Measurements from ENCODE around the gene CELA2B.

Gene CELA2B

DNA sequence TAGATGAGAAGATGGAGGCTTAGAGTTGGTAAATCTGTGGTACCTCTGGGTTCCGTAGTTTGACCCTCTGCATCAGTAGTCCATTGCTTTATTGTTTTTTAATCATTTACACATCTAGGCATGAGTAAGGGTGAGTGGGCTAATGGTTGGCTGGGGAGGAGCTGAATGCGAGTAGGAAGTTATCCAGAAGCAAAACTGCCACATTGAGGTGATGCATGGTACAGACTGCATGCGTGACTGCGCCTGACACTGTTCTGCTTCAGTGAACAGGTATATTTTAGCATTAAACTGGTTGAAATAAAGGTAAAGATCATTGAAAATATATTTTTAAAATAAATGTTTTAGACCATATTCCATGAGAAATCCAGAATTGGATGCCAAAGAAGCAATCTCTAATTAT, 55.1 kb downstream of the CELA2B start:
- no peak for DNase-seq

DNA sequence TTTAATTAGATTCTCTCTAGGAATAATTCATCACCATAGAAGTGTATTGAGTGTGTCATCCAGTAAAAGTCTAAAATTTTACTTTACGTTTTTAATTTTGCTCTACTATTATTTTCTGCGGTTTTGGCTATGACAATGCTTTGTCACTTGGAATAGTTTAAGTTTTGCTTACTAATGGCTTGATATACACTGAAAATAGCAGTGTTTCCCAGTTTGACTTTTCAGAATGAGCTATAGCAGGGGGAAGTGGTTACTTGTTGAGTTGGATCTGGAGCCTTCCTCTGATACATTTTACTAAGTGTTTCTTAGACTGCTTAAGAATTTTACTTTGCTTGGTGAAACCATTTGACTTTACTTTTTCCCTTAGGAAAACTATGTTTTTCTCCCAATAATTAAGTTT, 55.8 kb downstream of the CELA2B start:
- DNase-seq = no peak

DNA sequence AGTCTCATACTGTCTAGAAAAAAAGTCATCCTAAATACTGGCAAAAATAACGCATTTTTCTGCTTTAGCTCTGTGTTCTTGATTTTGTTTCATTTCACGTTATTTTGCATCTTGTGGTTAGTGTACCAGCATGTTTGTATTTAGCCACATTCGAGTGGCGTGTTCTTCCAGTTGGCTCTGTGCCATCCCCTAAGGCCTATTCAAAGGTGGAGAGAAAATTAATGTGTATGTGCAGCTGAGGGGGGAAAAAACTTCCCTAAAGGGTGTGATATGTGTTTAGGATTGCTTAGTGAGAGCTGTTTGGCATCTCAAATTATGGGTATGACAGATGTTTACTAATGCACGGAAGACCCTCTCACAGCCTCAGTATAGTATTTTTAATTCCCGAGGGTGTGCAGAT, 62.9 kb downstream of the CELA2B start:
- no peak for DNase-seq

GRCh38 chr1:15540186-15540585, 64.3 kb downstream of the CELA2B start:
- no peak for DNase-seq
